ENCODE results near the gene LARGE1.

LARGE1 gene

DNA sequence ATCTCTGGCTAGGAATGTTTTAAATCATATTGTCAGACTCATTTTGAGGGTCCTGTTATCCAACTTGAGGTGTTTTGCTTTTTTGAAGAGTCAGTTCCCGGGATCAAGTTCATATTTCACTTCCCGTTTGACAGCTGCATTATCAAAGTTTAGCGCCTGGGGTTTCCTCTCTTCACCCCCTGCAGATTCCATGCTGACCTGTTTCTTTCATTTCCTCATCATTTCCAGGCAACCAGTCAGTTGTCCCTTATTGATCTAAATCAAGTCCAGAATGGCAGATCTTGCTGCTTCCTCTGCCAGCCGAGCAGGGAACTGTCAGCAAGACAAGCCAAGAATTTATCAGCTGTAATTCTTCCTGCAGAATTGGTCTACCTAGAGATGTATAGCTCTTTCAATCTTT is 664.5 kb downstream of the LARGE1 start:
- no peaks in the 10 kb centered on the region for H3K9me3 Mint-ChIP-seq

GRCh38 chr22:33248948-33249347 is 671.3 kb downstream of the LARGE1 start:
- Mint-ChIP-seq H3K36me3 (ENCODE audit: low read depth) (no peaks in the 10 kb centered on the region), H3K27ac (no peak overlapping the region), H3K4me3 (no peak overlapping the region), H3K4me1 (no peaks in the 10 kb centered on the region), H3K9me3 (peaks cover 3% of the 10 kb centered on the region), H3K27me3 (ENCODE audit: low read depth) (peaks cover 12% of the 10 kb centered on the region)
- TF ChIP-seq, protein P1, sequence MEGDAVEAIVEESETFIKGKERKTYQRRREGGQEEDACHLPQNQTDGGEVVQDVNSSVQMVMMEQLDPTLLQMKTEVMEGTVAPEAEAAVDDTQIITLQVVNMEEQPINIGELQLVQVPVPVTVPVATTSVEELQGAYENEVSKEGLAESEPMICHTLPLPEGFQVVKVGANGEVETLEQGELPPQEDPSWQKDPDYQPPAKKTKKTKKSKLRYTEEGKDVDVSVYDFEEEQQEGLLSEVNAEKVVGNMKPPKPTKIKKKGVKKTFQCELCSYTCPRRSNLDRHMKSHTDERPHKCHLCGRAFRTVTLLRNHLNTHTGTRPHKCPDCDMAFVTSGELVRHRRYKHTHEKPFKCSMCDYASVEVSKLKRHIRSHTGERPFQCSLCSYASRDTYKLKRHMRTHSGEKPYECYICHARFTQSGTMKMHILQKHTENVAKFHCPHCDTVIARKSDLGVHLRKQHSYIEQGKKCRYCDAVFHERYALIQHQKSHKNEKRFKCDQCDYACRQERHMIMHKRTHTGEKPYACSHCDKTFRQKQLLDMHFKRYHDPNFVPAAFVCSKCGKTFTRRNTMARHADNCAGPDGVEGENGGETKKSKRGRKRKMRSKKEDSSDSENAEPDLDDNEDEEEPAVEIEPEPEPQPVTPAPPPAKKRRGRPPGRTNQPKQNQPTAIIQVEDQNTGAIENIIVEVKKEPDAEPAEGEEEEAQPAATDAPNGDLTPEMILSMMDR (IDR thresholded peaks at IDR 0.05; ENCODE audit: unreplicated experiment in 3 of 3), result no peak

More for the DNA sequence above, 664.5 kb downstream of the LARGE1 start:
- H3K27me3 Mint-ChIP-seq (ENCODE audit: low read depth), result peaks cover 8% of the 10 kb centered on the region
- no peak overlapping the region for H3K4me3 Mint-ChIP-seq
- H3K4me1 Mint-ChIP-seq, result no peaks in the 10 kb centered on the region
- no peak overlapping the region for H3K27ac Mint-ChIP-seq
- H3K36me3 Mint-ChIP-seq (ENCODE audit: low read depth), result no peaks in the 10 kb centered on the region
- TF ChIP-seq, protein P1 (IDR thresholded peaks at IDR 0.05; ENCODE audit: unreplicated experiment in 3 of 3), result no peak

DNA sequence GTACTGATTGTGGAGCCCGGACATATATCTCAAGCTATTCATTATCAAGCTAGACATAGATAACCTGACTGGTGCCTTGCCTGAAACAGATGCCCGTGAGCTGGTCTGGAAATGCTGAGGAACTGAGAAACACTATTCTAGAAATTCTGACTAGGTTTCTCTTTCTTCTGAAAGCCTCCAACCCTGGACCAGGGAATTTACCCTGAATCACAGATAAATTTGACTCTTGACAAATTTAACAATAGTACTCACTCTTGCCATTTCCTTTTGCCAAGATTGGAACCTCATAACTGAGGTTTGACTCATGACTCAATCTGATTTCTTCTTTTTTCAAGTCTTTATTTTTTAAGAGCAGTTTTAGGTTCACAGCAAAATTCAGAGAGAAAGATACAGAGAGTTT is 672.5 kb downstream of the LARGE1 start:
- Mint-ChIP-seq H3K9me3 (peaks cover 3% of the 10 kb centered on the region), H3K36me3 (ENCODE audit: low read depth) (no peaks in the 10 kb centered on the region), H3K4me1 (no peaks in the 10 kb centered on the region), H3K27ac (no peak overlapping the region), H3K4me3 (no peak overlapping the region), H3K27me3 (ENCODE audit: low read depth) (peaks cover 12% of the 10 kb centered on the region)
- TF ChIP-seq, protein P1 (IDR thresholded peaks at IDR 0.05; ENCODE audit: unreplicated experiment in 3 of 3), result no peak

DNA sequence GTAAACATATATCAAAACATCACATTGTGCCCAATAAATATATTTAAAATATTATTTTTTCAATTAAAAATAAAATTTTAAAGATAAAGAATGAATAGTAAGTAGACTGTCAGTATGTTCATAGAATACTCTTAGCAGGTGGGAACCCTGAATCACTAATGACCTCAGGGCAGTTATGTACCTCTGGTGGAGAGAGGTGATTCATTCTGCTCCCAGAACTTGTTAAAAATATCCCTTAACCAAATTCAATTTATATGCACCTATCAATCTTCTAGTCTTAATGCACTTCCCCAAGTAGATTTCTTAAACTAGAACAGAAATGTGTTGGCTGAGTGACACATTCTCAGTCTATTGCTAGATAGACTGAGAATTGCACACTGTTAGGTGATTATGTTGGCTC is 678.2 kb downstream of the LARGE1 start:
- peaks cover 3% of the 10 kb centered on the region for H3K9me3 Mint-ChIP-seq
- no peaks in the 10 kb centered on the region for H3K4me1 Mint-ChIP-seq

DNA sequence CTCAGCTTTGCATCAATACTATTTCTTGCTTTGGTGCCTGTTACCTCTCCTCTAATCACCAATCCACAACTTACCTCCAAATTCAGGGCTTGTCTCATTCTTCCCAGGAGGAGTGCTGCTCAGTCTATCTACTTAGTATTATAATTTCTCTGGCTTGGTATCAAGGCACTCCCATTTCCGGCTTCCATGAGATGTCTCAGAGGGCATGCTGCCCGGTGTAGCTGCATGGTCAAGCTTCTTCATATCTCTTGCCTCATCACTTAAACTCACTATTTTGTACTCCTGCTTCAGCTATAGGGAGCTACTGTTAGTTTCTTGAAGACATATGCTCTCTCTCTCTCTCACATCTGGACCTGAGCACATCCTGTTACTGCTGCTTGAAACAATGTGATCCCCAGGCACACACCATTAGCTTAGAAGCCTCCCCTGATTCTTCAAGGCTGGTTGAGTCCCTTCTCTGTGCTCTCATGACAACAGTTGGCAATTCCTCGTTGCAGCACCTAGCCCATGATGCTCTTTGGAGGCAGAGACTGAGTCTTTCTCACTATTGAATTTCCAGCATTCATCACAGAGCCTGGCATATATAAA is 679.3 kb downstream of the LARGE1 start:
- H3K4me3 Mint-ChIP-seq, result no peak overlapping the region
- peaks cover 3% of the 10 kb centered on the region for H3K9me3 Mint-ChIP-seq
- H3K27me3 Mint-ChIP-seq (ENCODE audit: low read depth), result peaks cover 7% of the 10 kb centered on the region
- no peaks in the 10 kb centered on the region for H3K36me3 Mint-ChIP-seq (ENCODE audit: low read depth)
- H3K27ac Mint-ChIP-seq, result no peak overlapping the region
- H3K4me1 Mint-ChIP-seq, result no peaks in the 10 kb centered on the region
- TF ChIP-seq, protein P1 (IDR thresholded peaks at IDR 0.05; ENCODE audit: unreplicated experiment in 3 of 3), result no peak

More for the DNA sequence above, 678.2 kb downstream of the LARGE1 start:
- TF ChIP-seq, protein P1 (IDR thresholded peaks at IDR 0.05; ENCODE audit: unreplicated experiment in 3 of 3), result no peak
- H3K36me3 Mint-ChIP-seq (ENCODE audit: low read depth), result no peaks in the 10 kb centered on the region
- peaks cover 11% of the 10 kb centered on the region for H3K27me3 Mint-ChIP-seq (ENCODE audit: low read depth)
- no peak overlapping the region for H3K4me3 Mint-ChIP-seq
- H3K27ac Mint-ChIP-seq, result no peak overlapping the region

DNA sequence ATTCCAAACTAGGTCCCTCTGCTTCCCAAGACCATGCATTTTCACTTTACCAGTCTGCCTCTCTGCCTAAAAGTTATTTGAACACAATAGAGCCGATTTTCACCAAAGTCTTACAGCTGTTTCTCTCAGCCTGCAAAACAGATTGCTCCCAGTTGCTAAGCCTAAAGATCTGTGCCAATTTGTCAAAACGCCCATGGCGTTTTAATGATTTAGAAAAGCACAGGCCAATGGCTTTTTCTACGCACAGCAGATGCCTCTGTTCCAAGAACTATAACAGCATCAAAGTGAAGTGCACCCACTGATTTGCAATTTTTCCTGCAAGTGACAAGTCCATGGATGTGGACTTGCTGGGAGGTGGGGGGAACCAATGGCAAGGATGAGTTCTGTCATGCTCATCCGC is 688.2 kb downstream of the LARGE1 start:
- no peak overlapping the region for H3K4me3 Mint-ChIP-seq
- no peaks in the 10 kb centered on the region for H3K27me3 Mint-ChIP-seq (ENCODE audit: low read depth)
- peaks cover 45% of the 10 kb centered on the region for H3K9me3 Mint-ChIP-seq
- no peak overlapping the region for H3K27ac Mint-ChIP-seq
- peaks cover 9% of the 10 kb centered on the region for H3K36me3 Mint-ChIP-seq (ENCODE audit: low read depth)
- TF ChIP-seq, protein P1 (IDR thresholded peaks at IDR 0.05; ENCODE audit: unreplicated experiment in 3 of 3), result no peak
- no peaks in the 10 kb centered on the region for H3K4me1 Mint-ChIP-seq

Measured in nephron (organoid).